ENCODE measurements around the gene SASH1.

SASH1 gene

DNA sequence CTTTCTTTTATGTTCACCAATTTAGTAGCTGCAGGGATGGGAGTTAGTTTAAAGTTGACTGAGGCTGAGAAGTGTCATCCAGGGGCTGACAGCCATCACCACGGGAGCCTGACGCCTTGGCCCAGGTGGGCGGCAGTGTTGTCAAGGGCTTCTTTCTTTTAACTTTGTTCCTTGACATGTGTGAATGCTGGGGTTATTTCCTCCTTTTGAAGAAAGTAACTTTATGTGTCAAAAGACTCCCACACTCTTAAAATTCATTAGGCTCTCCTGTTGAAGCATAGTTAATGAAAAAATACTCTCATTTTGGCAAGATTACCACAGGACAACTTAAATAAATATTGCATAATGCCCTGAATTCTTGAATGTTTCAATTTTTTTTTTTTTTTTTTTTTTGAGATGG is 50.0 kb downstream of the SASH1 start:
- no peak overlapping the region for H3K27ac ChIP-seq (ENCODE audit: extremely low read depth, low read depth, low read length)
- TF ChIP-seq FEZF1 (tag by site-specific recombination; IDR thresholded peaks at IDR 0.05), result no peak
- no peak for TF ChIP-seq TRIM28 (IDR thresholded peaks at IDR 0.05; ENCODE audit: borderline replicate concordance, low read length)
- TF ChIP-seq, protein P1, sequence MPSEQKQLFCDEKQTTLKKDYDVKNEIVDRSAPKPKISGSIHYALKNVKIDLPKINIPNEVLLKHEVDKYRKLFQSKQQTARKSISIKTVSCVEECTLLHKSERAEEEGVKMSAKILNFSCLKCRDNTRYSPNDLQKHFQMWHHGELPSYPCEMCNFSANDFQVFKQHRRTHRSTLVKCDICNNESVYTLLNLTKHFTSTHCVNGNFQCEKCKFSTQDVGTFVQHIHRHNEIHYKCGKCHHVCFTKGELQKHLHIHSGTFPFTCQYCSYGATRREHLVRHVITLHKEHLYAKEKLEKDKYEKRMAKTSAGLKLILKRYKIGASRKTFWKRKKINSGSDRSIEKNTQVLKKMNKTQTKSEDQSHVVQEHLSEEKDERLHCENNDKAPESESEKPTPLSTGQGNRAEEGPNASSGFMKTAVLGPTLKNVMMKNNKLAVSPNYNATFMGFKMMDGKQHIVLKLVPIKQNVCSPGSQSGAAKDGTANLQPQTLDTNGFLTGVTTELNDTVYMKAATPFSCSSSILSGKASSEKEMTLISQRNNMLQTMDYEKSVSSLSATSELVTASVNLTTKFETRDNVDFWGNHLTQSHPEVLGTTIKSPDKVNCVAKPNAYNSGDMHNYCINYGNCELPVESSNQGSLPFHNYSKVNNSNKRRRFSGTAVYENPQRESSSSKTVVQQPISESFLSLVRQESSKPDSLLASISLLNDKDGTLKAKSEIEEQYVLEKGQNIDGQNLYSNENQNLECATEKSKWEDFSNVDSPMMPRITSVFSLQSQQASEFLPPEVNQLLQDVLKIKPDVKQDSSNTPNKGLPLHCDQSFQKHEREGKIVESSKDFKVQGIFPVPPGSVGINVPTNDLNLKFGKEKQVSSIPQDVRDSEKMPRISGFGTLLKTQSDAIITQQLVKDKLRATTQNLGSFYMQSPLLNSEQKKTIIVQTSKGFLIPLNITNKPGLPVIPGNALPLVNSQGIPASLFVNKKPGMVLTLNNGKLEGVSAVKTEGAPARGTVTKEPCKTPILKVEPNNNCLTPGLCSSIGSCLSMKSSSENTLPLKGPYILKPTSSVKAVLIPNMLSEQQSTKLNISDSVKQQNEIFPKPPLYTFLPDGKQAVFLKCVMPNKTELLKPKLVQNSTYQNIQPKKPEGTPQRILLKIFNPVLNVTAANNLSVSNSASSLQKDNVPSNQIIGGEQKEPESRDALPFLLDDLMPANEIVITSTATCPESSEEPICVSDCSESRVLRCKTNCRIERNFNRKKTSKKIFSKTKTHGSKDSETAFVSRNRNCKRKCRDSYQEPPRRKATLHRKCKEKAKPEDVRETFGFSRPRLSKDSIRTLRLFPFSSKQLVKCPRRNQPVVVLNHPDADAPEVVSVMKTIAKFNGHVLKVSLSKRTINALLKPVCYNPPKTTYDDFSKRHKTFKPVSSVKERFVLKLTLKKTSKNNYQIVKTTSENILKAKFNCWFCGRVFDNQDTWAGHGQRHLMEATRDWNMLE (tag by site-specific recombination; conservative IDR thresholded peaks at IDR 0.05; ENCODE audit: low read depth), result no peak
- TF ChIP-seq, protein P2, sequence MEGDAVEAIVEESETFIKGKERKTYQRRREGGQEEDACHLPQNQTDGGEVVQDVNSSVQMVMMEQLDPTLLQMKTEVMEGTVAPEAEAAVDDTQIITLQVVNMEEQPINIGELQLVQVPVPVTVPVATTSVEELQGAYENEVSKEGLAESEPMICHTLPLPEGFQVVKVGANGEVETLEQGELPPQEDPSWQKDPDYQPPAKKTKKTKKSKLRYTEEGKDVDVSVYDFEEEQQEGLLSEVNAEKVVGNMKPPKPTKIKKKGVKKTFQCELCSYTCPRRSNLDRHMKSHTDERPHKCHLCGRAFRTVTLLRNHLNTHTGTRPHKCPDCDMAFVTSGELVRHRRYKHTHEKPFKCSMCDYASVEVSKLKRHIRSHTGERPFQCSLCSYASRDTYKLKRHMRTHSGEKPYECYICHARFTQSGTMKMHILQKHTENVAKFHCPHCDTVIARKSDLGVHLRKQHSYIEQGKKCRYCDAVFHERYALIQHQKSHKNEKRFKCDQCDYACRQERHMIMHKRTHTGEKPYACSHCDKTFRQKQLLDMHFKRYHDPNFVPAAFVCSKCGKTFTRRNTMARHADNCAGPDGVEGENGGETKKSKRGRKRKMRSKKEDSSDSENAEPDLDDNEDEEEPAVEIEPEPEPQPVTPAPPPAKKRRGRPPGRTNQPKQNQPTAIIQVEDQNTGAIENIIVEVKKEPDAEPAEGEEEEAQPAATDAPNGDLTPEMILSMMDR (tag by site-specific recombination; IDR thresholded peaks at IDR 0.05), result no peak
- no peak for TF ChIP-seq ZNF324 (tag by site-specific recombination; IDR thresholded peaks at IDR 0.05)
- no peak for TF ChIP-seq ZNF561 (tag by site-specific recombination; IDR thresholded peaks at IDR 0.05; ENCODE audit: borderline replicate concordance)
- no peak for TF ChIP-seq ZNF626 (tag by site-specific recombination; IDR thresholded peaks at IDR 0.05)
- no peak for TF ChIP-seq ZNF792 (tag by site-specific recombination; IDR thresholded peaks at IDR 0.05)
- ChIA-PET CTCF (no interaction called here), POLR2A (no interaction called here)
- H3K36me3 ChIP-seq (ENCODE audit: control insufficient read depth in 2 of 2, insufficient read depth in 1 of 2, low read length in 2 of 2), result peaks cover 0 to 4% of the 10 kb centered on the region in 2 experiments; a peak in 1 of 3 replicates
- H3K4me1 ChIP-seq (ENCODE audit: control insufficient read depth, insufficient read depth, low read length), result no peaks in the 10 kb centered on the region
- no peak overlapping the region for H3K4me3 ChIP-seq (ENCODE audit: low read depth, low read length)
- no peaks in the 10 kb centered on the region for H3K9me3 ChIP-seq (ENCODE audit: control insufficient read depth, insufficient read depth, low read depth, low read length)

DNA sequence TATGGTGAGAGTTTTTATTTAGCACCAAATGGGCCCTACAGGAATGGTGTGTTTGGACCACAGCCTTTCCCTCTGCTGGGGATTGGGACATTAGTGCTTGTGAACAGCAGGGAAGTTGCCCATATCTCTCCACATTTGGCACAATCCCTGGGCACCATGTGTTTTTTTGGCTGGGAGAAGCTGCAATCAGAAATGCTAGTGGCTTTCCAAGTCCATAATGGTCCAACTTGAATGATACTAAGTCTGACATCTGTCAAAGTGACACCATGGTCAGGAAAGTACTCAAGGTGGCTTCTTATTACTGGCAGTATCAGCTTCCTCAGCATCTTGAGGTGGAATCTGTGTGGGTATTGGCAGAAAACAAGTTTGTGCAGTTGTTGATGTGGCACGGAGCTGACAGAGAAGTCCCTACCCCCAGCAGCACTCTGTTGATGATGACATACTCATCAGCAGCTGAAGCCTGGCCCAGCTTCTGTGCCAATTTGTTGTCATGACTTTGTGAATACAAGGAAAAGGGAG is 53.0 kb downstream of the SASH1 start:
- peaks cover 0 to 5% of the 10 kb centered on the region in 2 experiments; a peak in 1 of 3 replicates for H3K36me3 ChIP-seq (ENCODE audit: control insufficient read depth in 2 of 2, insufficient read depth in 1 of 2, low read length in 2 of 2)
- POLR2A ChIA-PET, result no interaction called here
- CTCF ChIA-PET, result interaction anchor here (1.1 kb wide), 1 partner anchor 10 kb away, joined by 4 read pairs; no protein-coding TSS in a partner anchor
- H3K9me3 ChIP-seq (ENCODE audit: control insufficient read depth, insufficient read depth, low read depth, low read length), result no peaks in the 10 kb centered on the region
- H3K4me3 ChIP-seq (ENCODE audit: low read depth, low read length), result no peak overlapping the region
- no peak overlapping the region for H3K27ac ChIP-seq (ENCODE audit: extremely low read depth, low read depth, low read length)
- TF ChIP-seq ZNF639 (tag by site-specific recombination; IDR thresholded peaks at IDR 0.05) (no peak), ZNF132 (tag by site-specific recombination; IDR thresholded peaks at IDR 0.05; ENCODE audit: borderline replicate concordance) (no peak), WT1 (tag by site-specific recombination; IDR thresholded peaks at IDR 0.05) (no peak), ZSCAN30 (tag by site-specific recombination; IDR thresholded peaks at IDR 0.05) (no peak), SP3 (tag by site-specific recombination; IDR thresholded peaks at IDR 0.05) (no peak), ZNF76 (tag by site-specific recombination; IDR thresholded peaks at IDR 0.05; ENCODE audit: borderline replicate concordance, low read depth) (no peak), ZBTB48 (tag by site-specific recombination; IDR thresholded peaks at IDR 0.05) (no peak), TRIM28 (IDR thresholded peaks at IDR 0.05; ENCODE audit: borderline replicate concordance, low read length) (no peak)
- TF ChIP-seq, protein P3, sequence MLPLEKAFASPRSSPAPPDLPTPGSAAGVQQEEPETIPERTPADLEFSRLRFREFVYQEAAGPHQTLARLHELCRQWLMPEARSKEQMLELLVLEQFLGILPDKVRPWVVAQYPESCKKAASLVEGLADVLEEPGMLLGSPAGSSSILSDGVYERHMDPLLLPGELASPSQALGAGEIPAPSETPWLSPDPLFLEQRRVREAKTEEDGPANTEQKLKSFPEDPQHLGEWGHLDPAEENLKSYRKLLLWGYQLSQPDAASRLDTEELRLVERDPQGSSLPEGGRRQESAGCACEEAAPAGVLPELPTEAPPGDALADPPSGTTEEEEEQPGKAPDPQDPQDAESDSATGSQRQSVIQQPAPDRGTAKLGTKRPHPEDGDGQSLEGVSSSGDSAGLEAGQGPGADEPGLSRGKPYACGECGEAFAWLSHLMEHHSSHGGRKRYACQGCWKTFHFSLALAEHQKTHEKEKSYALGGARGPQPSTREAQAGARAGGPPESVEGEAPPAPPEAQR (tag by site-specific recombination; IDR thresholded peaks at IDR 0.05), result no peak
- TF ChIP-seq, protein P1 (tag by site-specific recombination; conservative IDR thresholded peaks at IDR 0.05; ENCODE audit: low read depth), result no peak
- TF ChIP-seq, protein P4, sequence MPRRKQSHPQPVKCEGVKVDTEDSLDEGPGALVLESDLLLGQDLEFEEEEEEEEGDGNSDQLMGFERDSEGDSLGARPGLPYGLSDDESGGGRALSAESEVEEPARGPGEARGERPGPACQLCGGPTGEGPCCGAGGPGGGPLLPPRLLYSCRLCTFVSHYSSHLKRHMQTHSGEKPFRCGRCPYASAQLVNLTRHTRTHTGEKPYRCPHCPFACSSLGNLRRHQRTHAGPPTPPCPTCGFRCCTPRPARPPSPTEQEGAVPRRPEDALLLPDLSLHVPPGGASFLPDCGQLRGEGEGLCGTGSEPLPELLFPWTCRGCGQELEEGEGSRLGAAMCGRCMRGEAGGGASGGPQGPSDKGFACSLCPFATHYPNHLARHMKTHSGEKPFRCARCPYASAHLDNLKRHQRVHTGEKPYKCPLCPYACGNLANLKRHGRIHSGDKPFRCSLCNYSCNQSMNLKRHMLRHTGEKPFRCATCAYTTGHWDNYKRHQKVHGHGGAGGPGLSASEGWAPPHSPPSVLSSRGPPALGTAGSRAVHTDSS (tag by site-specific recombination; IDR thresholded peaks at IDR 0.05), result no peak
- H3K4me1 ChIP-seq (ENCODE audit: control insufficient read depth, insufficient read depth, low read length), result no peaks in the 10 kb centered on the region

All from HEK293 (cell line).